Mesenchymal stem cell (in vitro differentiated cells and primary cell): ENCODE data around the gene SORL1.

Experiments used
- DNase-seq: peaks from one replicate; pipeline ENCODE4 v3.0.0-alpha.2; 2013
- H2AFZ ChIP-seq: one replicate; pipeline ENCODE4 v1.6.1; 2013; ENCODE audit warnings: low read depth, mild to moderate bottlenecking, control low read depth, inconsistent platforms, low read length, moderate library complexity
- H2AK5ac ChIP-seq: 2 replicates; pipeline ENCODE4 v1.6.1; 2013; ENCODE audit warnings: low read length, moderate library complexity, mild to moderate bottlenecking, inconsistent platforms; ENCODE audit not compliant: severe bottlenecking
- H2BK120ac ChIP-seq: one replicate; pipeline ENCODE4 v1.6.1; 2013; ENCODE audit warnings: low read depth, mild to moderate bottlenecking, inconsistent platforms, low read length, moderate library complexity
- H2BK12ac ChIP-seq, 2 experiments: one replicate each; pipeline ENCODE4 v1.6.1; 2013; ENCODE audit warnings: inconsistent platforms in 2 of 2, low read length in 2 of 2, mild to moderate bottlenecking in 2 of 2, moderate library complexity in 2 of 2, control low read depth in 1 of 2
- H2BK15ac ChIP-seq: one replicate; pipeline ENCODE4 v1.6.1; 2013; ENCODE audit warnings: mild to moderate bottlenecking, low read depth, inconsistent platforms; ENCODE audit not compliant: poor library complexity, severe bottlenecking
- H2BK5ac ChIP-seq: 2 replicates; pipeline ENCODE4 v1.6.1; 2013; ENCODE audit warnings: low read depth, mild to moderate bottlenecking, low read length, control low read depth, inconsistent platforms; ENCODE audit not compliant: poor library complexity, severe bottlenecking
- H3K14ac ChIP-seq, 2 experiments: one replicate each; pipeline ENCODE4 v1.6.1; 2013; ENCODE audit warnings: inconsistent platforms in 2 of 2, low read length in 2 of 2, control low read depth in 1 of 2, mild to moderate bottlenecking in 1 of 2, moderate library complexity in 1 of 2
- H3K18ac ChIP-seq, 2 experiments: one replicate each; pipeline ENCODE4 v1.6.1; 2013; ENCODE audit warnings: inconsistent platforms in 2 of 2, low read length in 2 of 2, control low read depth in 1 of 2, low read depth in 1 of 2, mild to moderate bottlenecking in 1 of 2
- H3K23ac ChIP-seq, 2 experiments: one replicate each; pipeline ENCODE4 v1.6.1; 2013; ENCODE audit warnings: inconsistent platforms in 2 of 2, low read length in 2 of 2, mild to moderate bottlenecking in 2 of 2, moderate library complexity in 2 of 2, control low read depth in 1 of 2
- H3K27ac ChIP-seq: 2 replicates; pipeline ENCODE4 v1.5.1; 2013; ENCODE audit warnings: mild to moderate bottlenecking, moderate library complexity, low read length, control low read depth, inconsistent platforms; ENCODE audit not compliant: poor library complexity, severe bottlenecking
- H3K27me3 ChIP-seq, 2 experiments: 2 replicates each; pipeline versions ENCODE4 v1.6.1 to v1.7.0; 2013; ENCODE audit warnings: low read length in 2 of 2, mild to moderate bottlenecking in 2 of 2, moderate library complexity in 2 of 2, control low read depth in 1 of 2, inconsistent platforms in 1 of 2; ENCODE audit not compliant: control insufficient read depth in 1 of 2, insufficient read depth in 1 of 2
- H3K36me3 ChIP-seq, 2 experiments: 2 replicates each; pipeline versions ENCODE4 v1.6.1 to v1.7.0; 2013; ENCODE audit warnings: low read length in 2 of 2, control low read depth in 1 of 2, inconsistent platforms in 1 of 2, low read depth in 1 of 2, mild to moderate bottlenecking in 1 of 2; ENCODE audit not compliant: insufficient read depth in 2 of 2, control insufficient read depth in 1 of 2
- H3K4ac ChIP-seq, 2 experiments: one replicate each; pipeline ENCODE4 v1.6.1; 2013; ENCODE audit warnings: inconsistent platforms in 2 of 2, low read length in 2 of 2, mild to moderate bottlenecking in 2 of 2, moderate library complexity in 2 of 2, control low read depth in 1 of 2, low read depth in 1 of 2
- H3K4me1 ChIP-seq: 2 replicates; pipeline ENCODE4 v1.6.1; 2013; ENCODE audit warnings: low read depth, low read length, control low read depth; ENCODE audit not compliant: control insufficient read depth, insufficient read depth
- H3K4me2 ChIP-seq: 2 replicates; pipeline ENCODE4 v1.6.1; 2013; ENCODE audit warnings: low read length, mild to moderate bottlenecking, inconsistent platforms; ENCODE audit not compliant: poor library complexity, severe bottlenecking
- H3K4me3 ChIP-seq, 2 experiments: 2 replicates each; pipeline versions ENCODE4 v1.5.1 to v1.7.0; 2013; ENCODE audit warnings: low read length in 2 of 2, mild to moderate bottlenecking in 2 of 2, control low read depth in 1 of 2, low read depth in 1 of 2; ENCODE audit not compliant: insufficient read depth in 1 of 2
- H3K79me1 ChIP-seq: replicated peaks from 2 replicates; pipeline ENCODE4 v1.6.1; 2013; ENCODE audit warnings: mild to moderate bottlenecking, control low read depth, low read length, inconsistent platforms; ENCODE audit not compliant: poor library complexity, severe bottlenecking
- H3K9ac ChIP-seq: 2 replicates; pipeline ENCODE4 v1.7.0; 2013; ENCODE audit warnings: mild to moderate bottlenecking, low read length, moderate library complexity
- H3K9me3 ChIP-seq: 2 replicates; pipeline ENCODE4 v1.7.0; 2013; ENCODE audit warnings: mild to moderate bottlenecking, low read length; ENCODE audit not compliant: control insufficient read depth
- H4K8ac ChIP-seq: one replicate; pipeline ENCODE4 v1.6.1; 2013; ENCODE audit warnings: inconsistent platforms, mild to moderate bottlenecking, low read length, moderate library complexity
- H4K91ac ChIP-seq: one replicate; pipeline ENCODE4 v1.6.1; 2013; ENCODE audit warnings: mild to moderate bottlenecking, low read length, inconsistent platforms
- WGBS: methylation state at CpG from one replicate; pipeline ENCODE4 v1.1.7; 2013; ENCODE audit warnings: mixed read lengths; 5-methylcytosine and 5-hydroxymethylcytosine counted together

SORL1 gene

GRCh38 chr11:121437018-121437685 lies 15.0 kb upstream of the SORL1 start:
- H2BK120ac ChIP-seq: no peak overlapping the region
- no peak overlapping the region for H4K8ac ChIP-seq

GRCh38 chr11:121437686-121438078 lies 14.4 kb upstream of the SORL1 start:
- Histone ChIP-seq H2AFZ (no peak overlapping the region), H2AK5ac (no peak overlapping the region), H3K4me1 (no peaks in the 10 kb centered on the region), H3K9ac (no peak overlapping the region), H4K91ac (no peak overlapping the region), H4K8ac (no peak overlapping the region), H3K27ac (no peak overlapping the region), H3K79me1 (no peaks in the 10 kb centered on the region), H3K9me3 (no peaks in the 10 kb centered on the region), H3K4me2 (no peak overlapping the region), H3K23ac (no peak overlapping the region), H3K4ac (no peak overlapping the region), H3K14ac (no peak overlapping the region), H3K4me3 (no peak overlapping the region), H3K27me3 (peaks cover 10 to 67% of the 10 kb centered on the region in 2 experiments), H2BK12ac (no peak overlapping the region), H2BK5ac (no peak overlapping the region), H2BK15ac (no peak overlapping the region), H2BK120ac (no peak overlapping the region), H3K18ac (no peak overlapping the region), H3K36me3 (no peaks in the 10 kb centered on the region)
- WGBS: 94% methylated on average over 4 of the region's 4 CpGs
- DNase-seq: no peak

More at GRCh38 chr11:121437018-121437685, 15.0 kb upstream of the SORL1 start:
- Histone ChIP-seq H2AFZ (no peak overlapping the region), H3K27me3 (peaks cover 10 to 72% of the 10 kb centered on the region in 2 experiments), H3K79me1 (no peaks in the 10 kb centered on the region), H3K36me3 (no peaks in the 10 kb centered on the region), H3K27ac (no peak overlapping the region), H2BK5ac (no peak overlapping the region), H3K14ac (no peak overlapping the region), H3K4me1 (no peaks in the 10 kb centered on the region), H3K4me2 (no peak overlapping the region), H3K4me3 (no peak overlapping the region), H4K91ac (no peak overlapping the region), H2AK5ac (no peak overlapping the region), H3K9me3 (no peaks in the 10 kb centered on the region), H2BK12ac (no peak overlapping the region), H3K9ac (no peak overlapping the region), H3K23ac (no peak overlapping the region), H3K18ac (no peak overlapping the region), H3K4ac (no peak overlapping the region), H2BK15ac (no peak overlapping the region)
- no peak for DNase-seq

- H2AFZ ChIP-seq: no peak overlapping the region
- H4K91ac ChIP-seq: no peak overlapping the region
- peaks cover 10 to 73% of the 10 kb centered on the region in 2 experiments for H3K27me3 ChIP-seq
- H3K4me3 ChIP-seq: no peak overlapping the region
- no peak overlapping the region for H2BK120ac ChIP-seq
- H2BK5ac ChIP-seq: no peak overlapping the region
- H3K4ac ChIP-seq: no peak overlapping the region
- no peaks in the 10 kb centered on the region for H3K9me3 ChIP-seq
- no peaks in the 10 kb centered on the region for H3K36me3 ChIP-seq
- 93% methylated on average over 3 of the region's 4 CpGs for WGBS
- H3K14ac ChIP-seq: no peak overlapping the region
- H2AK5ac ChIP-seq: no peak overlapping the region
- no peak overlapping the region for H3K9ac ChIP-seq
- no peak overlapping the region for H3K18ac ChIP-seq
- no peak overlapping the region for H4K8ac ChIP-seq
- H3K4me1 ChIP-seq: no peaks in the 10 kb centered on the region
- H3K27ac ChIP-seq: no peak overlapping the region
- no peak overlapping the region for H2BK15ac ChIP-seq
- DNase-seq: no peak
- H3K79me1 ChIP-seq: no peaks in the 10 kb centered on the region
- H2BK12ac ChIP-seq: no peak overlapping the region
- H3K23ac ChIP-seq: no peak overlapping the region
- H3K4me2 ChIP-seq: no peak overlapping the region
Observed at GRCh38 chr11:121439337-121439736, 12.8 kb upstream of the SORL1 start.

- Histone ChIP-seq H4K8ac (no peak overlapping the region), H4K91ac (no peak overlapping the region), H2AFZ (no peak overlapping the region)
Observed at GRCh38 chr11:121439759-121440158, 12.4 kb upstream of the SORL1 start.

More at GRCh38 chr11:121439759-121440158, 12.4 kb upstream of the SORL1 start:
- Histone ChIP-seq H3K4me3 (no peak overlapping the region), H3K4me2 (no peak overlapping the region), H3K9me3 (no peaks in the 10 kb centered on the region), H3K23ac (no peak overlapping the region), H3K79me1 (no peaks in the 10 kb centered on the region), H2AK5ac (no peak overlapping the region), H3K9ac (no peak overlapping the region), H3K18ac (no peak overlapping the region), H3K27ac (no peak overlapping the region), H2BK5ac (no peak overlapping the region), H3K4me1 (no peaks in the 10 kb centered on the region), H3K27me3 (peaks cover 7 to 73% of the 10 kb centered on the region in 2 experiments), H3K14ac (no peak overlapping the region), H3K4ac (no peak overlapping the region), H3K36me3 (no peaks in the 10 kb centered on the region), H2BK120ac (no peak overlapping the region), H2BK15ac (no peak overlapping the region), H2BK12ac (no peak overlapping the region)
- no peak for DNase-seq
